NCI-H226 (cell line): ENCODE measurements around the gene ZNF335.
"Not testable (repeated sequence)": the region's sequence is repeated elsewhere in the genome, so short reads cannot be mapped to it uniquely, and the experiment has no call there.

Experiments used
- DNase-seq: peaks from one replicate; pipeline ENCODE4 v3.0.0-alpha.2; 2015

The ZNF335 gene

GRCh38 chr20:46000262-46000996 lies 28.4 kb upstream of the ZNF335 start:
- no peak for DNase-seq

DNA sequence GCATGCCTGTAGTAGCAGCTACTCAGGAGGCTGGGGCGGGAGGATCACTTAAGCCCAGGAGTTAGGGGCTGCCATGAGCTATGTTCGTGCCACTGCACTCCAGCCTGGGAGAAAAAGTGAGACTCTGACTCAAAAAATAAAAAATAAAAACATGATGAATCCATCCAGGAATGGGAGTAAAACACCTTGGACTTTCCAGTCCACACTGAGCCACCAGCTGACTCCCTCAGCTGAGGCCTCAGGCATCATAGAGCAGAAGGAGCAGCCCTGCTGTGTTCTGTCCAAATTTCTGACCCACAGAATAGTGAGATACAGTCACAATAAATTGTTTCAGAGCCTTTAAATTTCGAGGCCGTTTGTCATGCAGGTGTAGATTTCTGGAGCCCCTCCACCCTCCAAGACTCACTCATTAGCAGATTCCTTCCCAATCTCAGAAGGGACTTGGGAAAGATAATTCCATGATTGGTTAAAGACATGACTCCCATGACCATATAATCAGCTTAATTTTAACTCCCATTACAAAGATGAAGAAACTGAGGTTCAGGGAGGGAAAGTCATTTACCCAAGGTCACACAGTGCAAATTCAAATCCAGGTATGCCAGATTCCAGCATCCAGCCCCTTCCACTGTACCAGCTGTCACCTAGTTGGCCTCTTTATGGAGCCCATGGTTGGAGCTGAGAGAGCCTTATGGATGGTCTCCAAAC lies 27.7 kb upstream of the ZNF335 start:
- DNase-seq = no peak

DNA sequence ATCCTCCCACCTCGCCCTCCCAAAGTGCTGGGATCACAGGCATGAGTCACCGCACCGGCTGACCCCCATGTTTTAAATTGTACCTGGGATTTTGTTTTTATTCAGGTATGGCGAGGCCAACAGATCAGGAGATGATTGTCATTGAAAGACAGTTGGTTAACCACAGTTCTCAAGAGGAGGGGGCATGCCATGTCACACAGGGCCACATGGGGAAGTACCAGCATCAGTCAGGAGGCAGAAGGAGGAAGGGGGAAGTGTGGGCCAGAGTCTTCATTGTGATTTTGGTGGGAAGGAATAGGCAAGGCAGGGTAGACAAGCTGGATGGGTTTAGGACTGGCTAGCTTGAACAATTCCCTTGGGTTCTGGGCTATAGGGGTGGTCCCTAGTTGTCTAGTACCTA lies 26.8 kb upstream of the ZNF335 start:
- DNase-seq = no peak

- no peak for DNase-seq
Measured at GRCh38 chr20:45998337-45998736, 26.3 kb upstream of the ZNF335 start.

DNA sequence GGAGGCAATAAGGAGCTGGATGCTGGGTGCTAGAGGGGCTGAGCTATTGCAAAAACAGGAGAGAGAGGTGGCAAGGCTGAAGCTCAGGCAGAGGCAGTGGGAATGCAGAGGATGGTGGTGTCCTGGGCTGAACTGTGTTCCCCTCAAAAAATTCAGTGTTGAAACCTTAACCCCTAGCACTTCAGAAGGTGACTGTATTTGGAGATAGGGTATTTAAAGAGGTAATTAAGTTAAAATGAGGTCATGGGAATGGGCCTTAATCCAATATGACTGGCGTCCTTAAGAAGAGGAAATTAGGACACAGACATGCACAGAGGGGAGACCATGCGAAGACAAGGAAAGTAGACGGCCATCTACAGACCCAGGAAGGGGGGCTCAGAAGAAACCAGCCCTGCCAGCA lies 25.2 kb upstream of the ZNF335 start:
- DNase-seq = no peak

- not testable (repeated sequence) for DNase-seq
Measured at GRCh38 chr20:45995495-45996097, 23.6 kb upstream of the ZNF335 start.

GRCh38 chr20:45994761-45995493 lies 22.9 kb upstream of the ZNF335 start:
- DNase-seq = no peak

DNA sequence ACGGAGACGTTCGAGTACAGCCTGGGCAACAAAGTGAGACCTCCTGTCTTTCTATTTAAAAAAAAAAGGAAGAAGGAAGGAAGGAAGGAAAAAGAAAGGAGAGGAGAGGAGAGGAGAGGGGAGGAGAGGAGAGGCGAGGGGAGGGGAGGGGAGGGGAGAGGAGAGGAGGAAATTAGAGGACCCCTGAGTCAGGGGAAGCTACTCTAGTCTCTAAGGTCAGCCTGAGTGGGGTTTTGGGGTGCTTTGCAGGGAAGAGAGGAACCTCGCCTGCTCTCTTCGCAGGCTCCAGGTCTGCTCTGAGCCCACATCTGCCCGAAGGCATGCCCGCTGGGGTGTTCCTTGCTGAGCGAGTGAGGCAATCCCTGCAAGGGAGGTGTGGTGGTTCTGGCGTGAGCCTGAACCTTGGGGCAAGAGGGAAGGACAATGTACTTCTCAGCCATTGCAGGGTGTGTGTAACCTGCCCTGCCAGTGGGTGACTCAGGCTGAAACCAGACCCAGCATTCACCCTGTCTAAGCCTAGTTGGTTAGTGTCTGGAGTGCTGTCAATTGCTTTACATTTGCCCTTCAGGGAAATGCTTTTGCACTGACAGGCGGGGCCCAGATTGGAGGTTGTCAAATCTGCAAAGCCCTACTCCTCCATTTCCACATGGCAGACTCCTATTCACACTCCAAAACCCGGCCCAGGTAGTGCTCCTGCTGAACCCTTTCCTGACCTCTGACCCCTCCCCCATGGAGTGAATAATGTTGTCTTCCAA lies 21.4 kb upstream of the ZNF335 start:
- peak; percentile 98 for DNase-seq

GRCh38 chr20:45991616-45992015 lies 19.6 kb upstream of the ZNF335 start:
- DNase-seq = no peak

GRCh38 chr20:45988830-45989229 lies 16.8 kb upstream of the ZNF335 start:
- DNase-seq = not testable (repeated sequence)

- DNase-seq = peak; percentile 59
Measured at GRCh38 chr20:45987108-45987780, 15.2 kb upstream of the ZNF335 start.

- no peak for DNase-seq
Measured at GRCh38 chr20:45985573-45985972, 13.6 kb upstream of the ZNF335 start.

DNA sequence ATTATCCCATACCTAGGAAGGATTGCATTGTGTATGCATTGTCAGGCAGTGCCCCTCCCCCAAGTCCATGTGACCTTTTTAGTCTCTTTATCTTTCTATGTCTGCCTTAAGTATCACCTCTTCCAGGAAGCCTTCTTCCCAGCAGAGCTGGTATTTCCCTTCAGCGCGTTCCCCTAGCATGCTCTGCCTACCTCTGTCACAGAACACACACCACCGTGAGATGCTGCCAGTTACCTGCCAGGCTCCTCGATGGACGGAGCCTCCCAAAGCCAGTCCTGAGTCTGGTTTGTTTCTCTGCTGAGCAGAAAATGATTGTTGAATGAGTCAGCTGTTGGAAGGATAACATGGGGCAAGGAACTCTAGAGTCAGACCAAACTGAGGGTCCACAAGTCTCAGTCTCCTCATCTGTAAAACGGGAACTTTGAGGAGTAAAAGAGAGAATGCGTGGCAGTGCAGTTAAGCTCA lies 11.3 kb upstream of the ZNF335 start:
- DNase-seq = peak; percentile 20

DNA sequence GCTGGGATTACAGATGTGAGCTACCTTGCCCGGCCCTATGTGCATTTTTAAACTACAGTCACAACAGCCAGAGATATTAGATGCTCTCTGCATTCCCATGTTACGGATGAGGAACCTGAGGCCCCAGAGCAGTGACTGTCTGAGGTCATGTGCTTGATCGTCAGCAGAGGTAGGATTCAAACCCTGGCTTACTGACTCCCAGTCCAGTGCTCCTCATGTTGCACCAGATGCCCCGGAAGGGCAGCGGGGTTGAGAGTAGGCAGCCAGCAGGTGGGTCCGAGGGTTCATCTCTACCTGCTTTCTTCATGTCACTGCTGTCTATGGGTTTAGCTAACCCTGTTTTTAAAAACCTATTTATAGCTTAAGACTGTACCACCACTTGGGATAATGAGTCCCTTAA lies 9.3 kb upstream of the ZNF335 start:
- no peak for DNase-seq

GRCh38 chr20:45976086-45976485 lies 4.1 kb upstream of the ZNF335 start:
- DNase-seq = no peak

DNA sequence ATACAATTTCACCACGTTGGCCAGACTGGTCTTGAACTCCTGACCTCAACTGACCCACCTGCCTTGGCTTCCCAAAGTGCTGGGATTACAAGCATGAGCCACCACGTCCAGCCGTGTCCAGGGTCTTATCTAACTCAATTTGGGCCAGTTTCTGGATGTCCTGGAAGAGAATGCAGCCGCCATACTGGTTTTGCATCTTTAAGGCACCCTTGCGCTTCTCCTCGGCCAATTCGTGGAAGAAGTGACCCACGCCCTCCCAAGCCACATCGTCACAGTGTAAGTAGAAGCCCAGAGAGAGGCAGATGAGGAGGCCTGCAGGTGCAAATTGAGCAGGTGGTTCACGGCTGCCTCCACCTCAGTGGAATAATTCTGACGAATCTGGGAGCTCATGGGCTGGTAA lies 3.7 kb upstream of the ZNF335 start:
- no peak for DNase-seq

- no peak for DNase-seq
Measured at GRCh38 chr20:45974896-45975565, 3.0 kb upstream of the ZNF335 start.

DNA sequence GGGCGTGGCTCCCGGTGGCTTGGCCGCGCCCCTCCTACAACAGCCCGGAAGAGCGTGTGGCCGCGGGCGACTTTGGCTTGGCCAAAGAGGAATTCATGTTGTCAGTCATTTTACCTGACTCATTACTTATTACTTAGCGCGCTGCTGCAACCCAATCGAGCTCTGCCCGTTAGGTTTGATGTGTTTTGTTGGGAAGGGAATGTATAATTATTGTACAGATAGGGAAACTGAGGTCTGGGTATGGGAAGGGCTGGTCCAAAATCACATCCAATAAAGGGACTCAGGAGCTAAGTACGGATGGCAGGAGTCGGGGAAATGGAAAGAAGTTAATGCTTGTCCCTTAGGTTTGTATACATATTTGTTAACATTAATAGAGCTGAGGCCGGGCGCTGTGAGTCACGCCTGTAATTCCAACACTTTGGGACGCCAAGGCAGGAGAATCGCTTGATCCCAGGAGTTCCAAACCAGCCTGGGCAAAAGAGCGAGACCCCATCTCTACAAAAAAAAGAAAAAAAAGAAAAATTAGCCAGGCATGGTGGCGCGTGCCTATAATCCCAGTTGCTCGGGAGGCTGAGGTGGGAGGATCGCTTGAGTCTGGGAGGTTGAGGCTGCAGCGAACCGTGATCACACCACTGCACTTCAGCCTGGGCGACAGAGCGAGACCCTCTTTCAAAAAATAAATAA lies 639 bp upstream of the ZNF335 start:
- DNase-seq = peak; percentile 86

- peak; percentile 16 for DNase-seq
Measured at GRCh38 chr20:45971425-45971674, 653 bp downstream of the ZNF335 start.

- no peak for DNase-seq
Measured at GRCh38 chr20:45970646-45971424, 1.2 kb downstream of the ZNF335 start.
